AG08396 (cell line): ENCODE results near the gene PEX11A.

Experiments
- DNase-seq: peaks from one replicate; pipeline ENCODE4 v3.0.0; 2012; ENCODE audit warnings: low spot score, mixed read lengths

Gene PEX11A

GRCh38 chr15:89654847-89655805, 35.4 kb downstream of the PEX11A start, which contains the start of gene KIF7:
Gene KIF7 (minus strand): TSS chr15:89655467. CDS start chr15:89652930, 2,537 bp downstream.
- DNase-seq: peak; percentile 93

GRCh38 chr15:89654301-89654761, 36.2 kb downstream of the PEX11A start:
- DNase-seq: peak; percentile 68

DNA sequence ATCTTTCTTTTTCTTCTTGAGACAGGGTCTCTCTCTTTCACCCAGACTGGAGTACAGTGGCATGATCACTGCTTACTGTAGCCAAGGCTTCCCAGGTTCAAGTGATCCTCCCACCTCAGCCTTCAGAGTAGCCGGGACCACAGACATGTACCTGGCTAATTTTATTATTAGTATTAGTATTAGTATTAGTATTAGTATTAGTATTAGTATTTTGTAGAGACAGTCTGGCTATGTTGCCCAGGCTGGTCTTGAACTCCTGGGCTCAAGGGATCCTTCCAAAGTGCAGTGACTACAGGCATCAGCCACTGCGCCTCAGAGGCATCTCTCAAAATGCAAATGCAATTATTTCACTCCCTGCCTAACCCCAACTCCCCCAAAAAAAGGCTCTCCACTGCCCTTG, 37.0 kb downstream of the PEX11A start:
- DNase-seq: no peak

GRCh38 chr15:89652666-89653065, 37.9 kb downstream of the PEX11A start:
- DNase-seq: no peak

- DNase-seq: no peak
These were observed 38.4 kb downstream of the PEX11A start for GRCh38 chr15:89652131-89652530.

DNA sequence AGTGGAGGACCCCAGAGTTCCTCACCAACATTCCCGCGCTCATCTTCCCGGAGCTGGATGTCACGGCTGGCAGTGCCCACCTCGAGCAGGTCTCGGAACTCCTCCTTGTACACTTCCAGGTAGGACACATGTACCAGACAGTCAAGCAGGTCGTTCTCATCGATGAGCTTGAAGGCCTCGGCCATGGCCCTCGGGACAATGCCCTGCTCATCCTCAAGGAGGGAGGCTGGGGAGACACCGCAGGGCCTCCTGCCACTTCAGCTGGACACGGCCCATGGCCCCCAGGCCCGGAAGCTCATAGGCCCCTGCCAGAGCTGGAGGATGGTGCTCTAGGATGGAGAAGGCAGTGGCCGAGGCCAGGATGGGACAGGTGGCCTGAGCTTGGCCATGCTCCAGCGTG, 40.8 kb downstream of the PEX11A start:
- DNase-seq: no peak

DNA sequence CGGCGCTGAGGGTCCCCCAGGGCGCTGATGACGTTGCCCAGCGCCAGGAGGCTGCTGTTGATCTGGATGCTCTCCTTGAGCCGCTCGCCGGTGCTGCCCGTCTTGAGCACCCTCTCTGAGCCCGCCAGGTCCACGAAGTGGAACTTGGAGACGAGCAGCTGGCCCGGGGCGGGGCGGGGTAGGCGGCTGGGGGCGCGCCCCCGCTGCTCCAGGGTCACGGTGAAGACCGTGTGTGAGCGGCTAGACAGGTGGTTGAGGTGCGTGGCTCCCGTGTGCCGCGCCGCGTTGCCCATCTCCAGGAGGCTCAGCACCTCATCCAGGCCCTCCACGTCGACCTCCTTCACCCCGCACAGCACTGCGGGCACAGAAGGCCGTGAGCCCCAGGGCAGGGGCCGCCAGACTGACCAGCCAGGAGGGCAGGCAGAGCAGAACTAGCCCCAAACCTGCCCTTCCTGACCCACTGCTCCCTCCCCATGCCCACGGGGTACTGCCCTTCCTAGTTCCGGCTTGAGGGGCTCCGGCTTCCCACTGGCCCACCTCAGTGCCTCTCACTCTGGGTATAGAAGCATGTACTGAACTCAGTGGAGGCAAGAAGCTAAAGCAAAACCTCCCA, 41.4 kb downstream of the PEX11A start:
- DNase-seq: no peak

DNA sequence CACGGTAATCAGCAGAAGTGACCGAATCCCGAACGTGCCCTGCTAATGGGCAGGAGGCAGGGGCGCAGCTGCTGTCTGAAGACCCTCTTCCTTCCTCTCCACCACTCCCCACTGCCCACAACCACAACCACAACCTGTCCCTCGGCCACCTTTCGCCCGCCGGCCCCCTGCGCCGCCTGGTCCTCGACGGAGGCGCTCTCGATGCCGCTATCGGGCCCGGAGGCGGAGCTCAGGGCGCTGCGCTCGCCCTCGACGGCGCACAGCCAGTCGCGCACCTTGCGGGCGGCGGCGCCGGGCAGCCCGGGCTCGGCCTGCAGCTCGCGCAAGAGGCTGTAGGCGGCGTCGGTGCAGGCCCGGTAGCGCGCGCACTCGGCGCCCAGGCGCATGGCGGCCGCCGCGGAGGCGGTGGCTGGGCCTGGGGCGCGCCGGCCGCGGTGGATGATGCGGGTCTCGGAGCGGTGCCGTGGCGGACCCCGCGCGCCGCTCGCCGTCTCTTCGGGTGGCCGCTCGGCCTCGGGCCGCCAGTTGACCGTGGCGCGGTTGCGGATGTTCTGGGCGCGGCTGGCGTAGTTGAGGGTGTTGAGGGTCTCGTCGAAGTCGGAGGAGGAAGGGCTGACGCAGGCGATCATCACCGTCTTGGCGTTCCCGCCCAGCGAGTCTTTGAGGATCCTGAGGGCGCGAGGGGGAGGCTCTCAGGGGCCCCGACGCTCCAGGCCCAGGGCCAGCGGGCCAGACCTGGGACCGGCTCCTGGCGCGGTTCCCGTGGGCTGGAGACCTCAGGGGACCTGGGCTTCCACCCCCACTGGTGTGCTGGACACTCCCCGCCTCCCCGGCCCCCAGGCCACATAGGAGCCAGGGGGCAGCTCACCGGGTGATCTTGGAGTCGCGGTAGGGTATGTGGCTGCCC, 42.2 kb downstream of the PEX11A start:
- DNase-seq: no peak

DNA sequence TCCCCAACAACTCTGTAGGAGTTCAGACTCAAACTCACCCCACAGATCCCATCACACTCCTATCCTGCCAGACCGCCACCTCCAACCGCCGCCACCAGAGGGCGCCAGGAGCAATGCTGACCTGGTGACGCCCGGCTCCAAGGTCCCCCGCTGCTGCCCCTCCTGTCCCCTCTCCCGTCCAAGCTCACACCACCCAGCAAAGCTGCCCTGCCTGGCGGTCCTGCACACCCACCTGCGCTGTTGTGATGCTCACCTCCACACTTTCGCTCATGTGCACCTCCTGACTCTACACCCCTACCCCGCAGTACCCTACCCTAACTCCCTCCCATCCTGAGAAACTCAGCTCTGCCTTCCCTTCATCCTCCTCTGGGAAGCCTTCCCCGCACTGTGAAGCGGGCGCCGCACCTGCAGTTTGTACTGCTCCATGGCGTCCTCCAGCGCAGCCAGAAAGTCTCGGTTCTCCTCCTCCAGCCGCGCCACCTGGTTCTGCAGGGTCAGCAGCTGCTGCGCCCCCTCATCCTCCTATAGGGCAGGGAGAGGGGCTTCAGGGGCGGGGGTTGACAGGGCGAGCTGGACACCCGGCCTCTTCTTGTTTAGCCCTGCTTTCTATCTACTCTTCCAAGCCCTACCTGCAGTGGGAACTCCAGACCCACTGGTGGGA, 43.2 kb downstream of the PEX11A start:
- peak; percentile 92 for DNase-seq

GRCh38 chr15:89646416-89647141, 44.0 kb downstream of the PEX11A start:
- DNase-seq: no peak

DNA sequence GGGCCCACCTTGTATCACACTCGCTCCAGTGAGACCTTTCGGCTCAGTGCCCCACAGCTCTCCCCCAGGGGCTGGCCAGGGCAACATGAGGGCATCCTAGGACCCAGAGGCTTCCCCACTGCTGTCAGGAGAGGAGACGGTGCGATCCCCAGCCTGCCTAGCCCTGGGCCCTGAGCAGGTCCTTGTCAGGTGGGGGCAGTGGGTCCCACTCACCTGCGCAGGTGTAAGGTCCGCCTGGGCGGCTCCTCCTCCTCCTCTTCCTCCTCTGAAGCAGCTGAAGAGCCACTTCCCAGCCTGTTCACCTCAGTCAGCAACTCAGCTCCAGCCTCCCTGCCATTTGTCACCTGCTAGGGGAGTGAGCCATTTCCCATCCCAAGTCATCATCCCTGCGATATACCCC, 44.9 kb downstream of the PEX11A start:
- no peak for DNase-seq

- DNase-seq: no peak
These were observed 48.4 kb downstream of the PEX11A start for GRCh38 chr15:89642106-89642505.

DNA sequence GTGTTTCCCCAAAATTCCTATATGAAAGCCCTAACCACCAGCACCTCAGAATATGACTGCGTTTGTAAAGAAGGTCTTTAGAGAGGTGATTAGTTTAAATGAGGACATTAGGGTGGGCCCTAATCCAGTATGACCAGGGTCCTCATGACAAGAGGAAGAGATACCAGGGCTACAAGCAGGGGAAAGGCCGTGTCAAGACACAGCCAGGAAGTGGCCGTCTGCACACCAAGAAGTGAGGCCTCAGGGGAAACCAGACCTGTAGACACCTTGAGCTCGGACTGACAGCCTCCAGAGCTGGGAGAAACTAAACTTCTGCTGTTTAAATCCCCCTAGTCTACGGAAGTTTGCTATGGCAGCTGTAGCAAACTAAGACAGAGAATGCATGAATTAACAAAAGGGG, 49.5 kb downstream of the PEX11A start:
- DNase-seq: no peak

DNA sequence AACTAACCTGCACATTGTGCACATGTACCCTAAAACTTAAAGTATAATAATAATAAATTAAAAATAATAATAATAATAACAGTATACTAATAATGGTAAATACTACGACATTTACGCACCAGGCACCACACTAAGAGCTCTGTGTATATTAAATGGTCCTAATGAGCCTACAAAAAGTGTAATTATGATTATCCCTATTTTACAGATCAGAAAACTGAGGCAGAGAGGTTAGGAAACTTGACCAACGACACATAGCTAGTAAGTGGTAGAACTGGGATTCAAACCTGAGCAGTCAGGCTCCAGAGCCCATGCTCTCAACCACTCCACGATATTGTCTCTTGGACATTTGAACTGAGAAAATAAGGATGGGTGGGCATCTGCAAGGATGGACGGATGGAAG, 50.3 kb downstream of the PEX11A start:
- no peak for DNase-seq

- DNase-seq: no peak
These were observed 57.0 kb downstream of the PEX11A start for GRCh38 chr15:89633585-89633984.

- no peak for DNase-seq
These were observed 57.8 kb downstream of the PEX11A start for GRCh38 chr15:89632563-89633430.

- no peak for DNase-seq
These were observed 58.7 kb downstream of the PEX11A start for GRCh38 chr15:89631902-89632264.
